HG02763 (cell line): Measurements from ENCODE around the gene AXIN2.
"Not testable (repeated sequence)": the region's sequence is repeated elsewhere in the genome, so short reads cannot be mapped to it uniquely, and the experiment has no call there.

Experiments used
- ATAC-seq: cut with Tn5 transposase; IDR thresholded peaks from one replicate; pipeline ENCODE4 v1.9.1; 2021; ENCODE audit warnings: mild to moderate bottlenecking, moderate library complexity; ENCODE audit not compliant: unreplicated experiment

AXIN2 gene

DNA sequence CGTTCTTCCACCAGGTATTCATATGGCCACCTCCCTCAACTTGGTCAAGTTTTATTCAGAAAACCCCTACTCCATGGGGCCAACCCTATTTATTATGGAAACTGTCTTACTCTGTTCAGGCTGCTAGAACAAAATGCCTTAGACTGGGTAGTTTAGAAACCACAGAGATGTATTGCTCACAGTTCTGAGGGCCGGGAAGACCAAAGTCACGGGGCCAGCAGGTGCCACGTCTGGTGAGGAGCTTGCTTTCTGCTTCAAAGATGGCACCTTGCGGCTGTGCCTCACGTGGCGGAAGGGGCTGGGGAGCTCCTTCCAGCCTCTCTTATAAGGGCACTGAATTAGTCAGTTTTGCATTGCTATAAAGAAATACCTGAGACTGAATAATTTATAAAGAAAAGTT lies 74.3 kb downstream of the AXIN2 start:
- ATAC-seq: no peak

- ATAC-seq: no peak
These were observed 75.8 kb downstream of the AXIN2 start for GRCh38 chr17:65485388-65486299.

- ATAC-seq: not testable (repeated sequence)
These were observed 77.0 kb downstream of the AXIN2 start for GRCh38 chr17:65484405-65484804.

GRCh38 chr17:65483438-65483837 lies 78.0 kb downstream of the AXIN2 start:
- no peak for ATAC-seq

GRCh38 chr17:65482201-65482600 lies 79.2 kb downstream of the AXIN2 start:
- ATAC-seq: no peak

GRCh38 chr17:65479282-65479681 lies 82.2 kb downstream of the AXIN2 start:
- no peak for ATAC-seq
